ENCODE results near the gene TMEM237.

DNA sequence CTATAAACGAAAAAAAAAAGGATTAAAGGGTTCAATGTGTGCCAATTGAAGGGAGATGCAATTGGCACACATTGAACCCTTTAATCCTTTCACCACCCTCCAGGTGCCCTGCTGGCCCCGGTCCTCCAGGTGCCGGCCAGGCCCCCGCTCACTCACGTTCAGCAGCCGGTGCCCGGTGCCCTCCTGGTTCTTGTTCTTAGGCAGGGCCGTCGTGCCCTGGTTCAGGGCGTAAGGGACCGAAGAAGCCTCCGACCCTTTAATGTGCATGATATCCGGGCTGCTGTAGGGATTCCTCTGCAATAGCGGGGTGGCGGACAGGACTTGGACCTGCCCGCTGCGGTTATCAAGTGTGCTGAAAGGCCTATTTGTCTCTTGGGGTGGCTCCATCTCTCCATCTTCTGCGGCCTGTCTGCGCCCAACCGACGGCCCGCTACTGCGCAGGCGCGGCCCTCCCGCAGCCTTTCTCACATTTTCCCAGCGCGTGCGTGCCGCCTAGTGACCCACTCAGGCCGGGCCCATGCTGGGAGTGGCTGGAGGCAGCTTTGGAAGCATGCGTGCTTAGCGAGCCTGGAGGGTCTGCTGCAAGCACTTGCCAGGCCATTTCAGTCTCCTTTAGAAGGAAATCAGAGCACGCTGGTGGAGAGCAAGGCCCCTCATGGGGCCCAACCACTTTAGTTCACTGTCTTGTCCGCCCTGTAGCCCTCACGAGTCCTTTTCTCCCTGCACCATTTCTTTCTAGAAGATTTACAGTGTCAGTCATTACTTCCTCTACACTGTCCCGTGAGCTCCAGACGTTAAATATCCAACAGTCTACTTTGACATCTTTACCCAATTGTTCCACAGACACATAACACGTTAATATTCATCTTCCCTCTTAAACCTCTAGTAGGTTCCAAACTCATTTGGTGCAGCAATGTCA is 24.3 kb downstream of the TMEM237 start:
- no peak for TF ChIP-seq CTCF (conservative IDR thresholded peaks at IDR 0.05; ENCODE audit: low read depth, low read length)
- TF ChIP-seq EZH2 (IDR thresholded peaks at IDR 0.05; ENCODE audit: low read length, unreplicated experiment): no peak

Measured in PC-3 (cell line).